ENCODE results near the gene GPAM. TPM values are rescaled to one million over a fixed set of nuclear protein-coding genes. Genes with fewer than 3 reads are reported as not detected.
A peak's percentile ranks its signal among the peaks of the same experiment; 100 is the strongest.
"Not testable (repeated sequence)": the region's sequence is repeated elsewhere in the genome, so short reads cannot be mapped to it uniquely, and the experiment has no call there.

The GPAM gene
- total RNA-seq, 1 experiment from 2014 or later: 22.7 TPM

- H3K27ac ChIP-seq: no peak overlapping the region
- no peak for DNase-seq
Observed at GRCh38 chr10:112208997-112209396, 25.4 kb upstream of the GPAM start.

GRCh38 chr10:112208292-112208691, 24.7 kb upstream of the GPAM start:
- no peak for DNase-seq
- Histone ChIP-seq H3K4me1 (no peaks in the 10 kb centered on the region), H3K4me3 (no peak overlapping the region), H3K27ac (no peak overlapping the region), H3K36me3 (no peaks in the 10 kb centered on the region), H3K27me3 (no peaks in the 10 kb centered on the region; the same call in 1 of the 2 replicates), H3K9me3 (replicated peaks) (no peaks in the 10 kb centered on the region; the same call in 1 of the 2 replicates)

More at GRCh38 chr10:112208997-112209396, 25.4 kb upstream of the GPAM start:
- Histone ChIP-seq H3K9me3 (replicated peaks) (no peaks in the 10 kb centered on the region; the same call in 1 of the 2 replicates), H3K4me3 (no peak overlapping the region), H3K36me3 (no peaks in the 10 kb centered on the region), H3K4me1 (no peaks in the 10 kb centered on the region), H3K27me3 (no peaks in the 10 kb centered on the region; the same call in 1 of the 2 replicates)

- H3K27ac ChIP-seq: no peak overlapping the region
- DNase-seq: no peak
- no peaks in the 10 kb centered on the region for H3K27me3 ChIP-seq
- H3K4me1 ChIP-seq: no peaks in the 10 kb centered on the region
- no peak overlapping the region for H3K4me3 ChIP-seq
- H3K36me3 ChIP-seq: no peaks in the 10 kb centered on the region
- no peaks in the 10 kb centered on the region; the same call in 1 of the 2 replicates for H3K9me3 ChIP-seq (replicated peaks)
Observed at GRCh38 chr10:112203328-112204076, 19.9 kb upstream of the GPAM start.

GRCh38 chr10:112202561-112203241, 19.1 kb upstream of the GPAM start:
- no peaks in the 10 kb centered on the region for H3K27me3 ChIP-seq
- no peak for DNase-seq
- no peaks in the 10 kb centered on the region for H3K36me3 ChIP-seq
- no peak overlapping the region for H3K27ac ChIP-seq
- no peaks in the 10 kb centered on the region for H3K4me1 ChIP-seq
- no peak overlapping the region for H3K4me3 ChIP-seq
- H3K9me3 ChIP-seq (replicated peaks): no peaks in the 10 kb centered on the region; the same call in 1 of the 2 replicates

GRCh38 chr10:112202076-112202475, 18.5 kb upstream of the GPAM start:
- H3K27ac ChIP-seq: no peak overlapping the region
- H3K36me3 ChIP-seq: no peaks in the 10 kb centered on the region
- no peaks in the 10 kb centered on the region; the same call in 1 of the 2 replicates for H3K9me3 ChIP-seq (replicated peaks)
- H3K4me3 ChIP-seq: no peak overlapping the region
- no peaks in the 10 kb centered on the region for H3K4me1 ChIP-seq
- no peak for DNase-seq
- no peaks in the 10 kb centered on the region for H3K27me3 ChIP-seq

- H3K4me1 ChIP-seq: no peaks in the 10 kb centered on the region
- no peak for DNase-seq
- H3K4me3 ChIP-seq: no peak overlapping the region
- no peak overlapping the region for H3K27ac ChIP-seq
- no peaks in the 10 kb centered on the region for H3K36me3 ChIP-seq
- H3K9me3 ChIP-seq (replicated peaks): no peaks in the 10 kb centered on the region
- no peaks in the 10 kb centered on the region for H3K27me3 ChIP-seq
Observed at GRCh38 chr10:112201334-112201733, 17.8 kb upstream of the GPAM start.

GRCh38 chr10:112200259-112200658, 16.7 kb upstream of the GPAM start:
- H3K27ac ChIP-seq; H3K27me3 ChIP-seq; H3K4me1 ChIP-seq; H3K36me3 ChIP-seq; H3K9me3 ChIP-seq (replicated peaks); DNase-seq; H3K4me3 ChIP-seq: not testable (repeated sequence)

- not testable (repeated sequence) for H3K27ac ChIP-seq; H3K27me3 ChIP-seq; H3K9me3 ChIP-seq (replicated peaks); H3K4me3 ChIP-seq; DNase-seq; H3K4me1 ChIP-seq; H3K36me3 ChIP-seq
Observed at GRCh38 chr10:112197662-112198061, 14.1 kb upstream of the GPAM start.

- no peak for DNase-seq
- no peak overlapping the region for H3K27ac ChIP-seq
- no peaks in the 10 kb centered on the region for H3K4me1 ChIP-seq
- no peaks in the 10 kb centered on the region for H3K36me3 ChIP-seq
- no peak overlapping the region for H3K4me3 ChIP-seq
- H3K9me3 ChIP-seq (replicated peaks): no peaks in the 10 kb centered on the region
- 0 out of 2 replicates have a peak, but pooled peaks cover 7% of the 10 kb centered on the region for H3K27me3 ChIP-seq
Observed at GRCh38 chr10:112195224-112195623, 11.7 kb upstream of the GPAM start.

- H3K4me1 ChIP-seq: no peaks in the 10 kb centered on the region
- no peak overlapping the region for H3K27ac ChIP-seq
- no peak overlapping the region for H3K4me3 ChIP-seq
- H3K27me3 ChIP-seq: 0 out of 2 replicates have a peak, but pooled peaks cover 7% of the 10 kb centered on the region
- H3K36me3 ChIP-seq: no peaks in the 10 kb centered on the region
- no peaks in the 10 kb centered on the region for H3K9me3 ChIP-seq (replicated peaks)
- no peak for DNase-seq
Observed at GRCh38 chr10:112191791-112192190, 8.2 kb upstream of the GPAM start.

- no peaks in the 10 kb centered on the region for H3K9me3 ChIP-seq (replicated peaks)
- DNase-seq: no peak
- no peaks in the 10 kb centered on the region for H3K4me1 ChIP-seq
- 0 out of 2 replicates have a peak, but pooled peaks cover 7% of the 10 kb centered on the region for H3K27me3 ChIP-seq
- no peak overlapping the region for H3K4me3 ChIP-seq
- H3K36me3 ChIP-seq: no peaks in the 10 kb centered on the region
- H3K27ac ChIP-seq: no peak overlapping the region
Observed at GRCh38 chr10:112191041-112191590, 7.6 kb upstream of the GPAM start.

- DNase-seq: no peak
- Histone ChIP-seq H3K27me3 (0 out of 2 replicates have a peak, but pooled peaks cover 7% of the 10 kb centered on the region), H3K27ac (no peak overlapping the region), H3K9me3 (replicated peaks) (no peaks in the 10 kb centered on the region), H3K36me3 (no peaks in the 10 kb centered on the region), H3K4me3 (no peak overlapping the region), H3K4me1 (no peaks in the 10 kb centered on the region)
Observed at GRCh38 chr10:112189465-112189864, 5.9 kb upstream of the GPAM start.

GRCh38 chr10:112187527-112187926, 4.0 kb upstream of the GPAM start:
- H3K36me3 ChIP-seq: no peaks in the 10 kb centered on the region
- H3K27me3 ChIP-seq: 0 out of 2 replicates have a peak, but pooled peaks cover 7% of the 10 kb centered on the region
- no peak overlapping the region for H3K27ac ChIP-seq
- H3K4me3 ChIP-seq: no peak overlapping the region
- no peaks in the 10 kb centered on the region for H3K4me1 ChIP-seq
- DNase-seq: no peak
- no peaks in the 10 kb centered on the region for H3K9me3 ChIP-seq (replicated peaks)

- Histone ChIP-seq H3K27ac (no peak overlapping the region), H3K9me3 (replicated peaks) (no peaks in the 10 kb centered on the region), H3K4me3 (no peak overlapping the region), H3K36me3 (no peaks in the 10 kb centered on the region; the same call in 1 of the 2 replicates), H3K27me3 (no peaks in the 10 kb centered on the region), H3K4me1 (no peaks in the 10 kb centered on the region)
- DNase-seq: no peak
Observed at GRCh38 chr10:112185959-112186358, 2.4 kb upstream of the GPAM start.

- H3K9me3 ChIP-seq (replicated peaks): no peaks in the 10 kb centered on the region
- no peaks in the 10 kb centered on the region for H3K4me1 ChIP-seq
- peak in 1 of 2 experiments; percentile 3 for DNase-seq
- no peaks in the 10 kb centered on the region for H3K27me3 ChIP-seq
- peaks cover 4% of the 10 kb centered on the region; the same call in 1 of the 2 replicates for H3K36me3 ChIP-seq
- no peak overlapping the region; the same call in 1 of the 2 replicates for H3K27ac ChIP-seq
- peak overlapping the region; percentile 75 for H3K4me3 ChIP-seq
Observed at GRCh38 chr10:112184379-112184778, 814 bp upstream of the GPAM start.
